ENCODE data around the gene KIAA1217. TPM values are rescaled to one million over a fixed set of nuclear protein-coding genes. Genes with fewer than 3 reads are reported as not detected.

Gene KIAA1217
- total RNA-seq, 1 donor from 2014 or later: 18.9 TPM

- Histone ChIP-seq H3K36me3 (ENCODE audit: control insufficient read depth, insufficient read depth, low read length) (no peaks in the 10 kb centered on the region), H3K4me3 (ENCODE audit: low read depth, low read length) (no peak overlapping the region), H3K27me3 (ENCODE audit: control insufficient read depth, insufficient read depth, low read length) (no peaks in the 10 kb centered on the region)
- TF ChIP-seq CTCF (IDR thresholded peaks at IDR 0.05; ENCODE audit: insufficient read depth, low read length, poor library complexity, severe bottlenecking): no peak
- no peak for DNase-seq (ENCODE audit: low read depth)
Observed at GRCh38 chr10:24352399-24352798, 143.5 kb downstream of the KIAA1217 start.

GRCh38 chr10:24353319-24353718, 144.4 kb downstream of the KIAA1217 start:
- H3K27me3 ChIP-seq (ENCODE audit: control insufficient read depth, insufficient read depth, low read length): no peaks in the 10 kb centered on the region

DNA sequence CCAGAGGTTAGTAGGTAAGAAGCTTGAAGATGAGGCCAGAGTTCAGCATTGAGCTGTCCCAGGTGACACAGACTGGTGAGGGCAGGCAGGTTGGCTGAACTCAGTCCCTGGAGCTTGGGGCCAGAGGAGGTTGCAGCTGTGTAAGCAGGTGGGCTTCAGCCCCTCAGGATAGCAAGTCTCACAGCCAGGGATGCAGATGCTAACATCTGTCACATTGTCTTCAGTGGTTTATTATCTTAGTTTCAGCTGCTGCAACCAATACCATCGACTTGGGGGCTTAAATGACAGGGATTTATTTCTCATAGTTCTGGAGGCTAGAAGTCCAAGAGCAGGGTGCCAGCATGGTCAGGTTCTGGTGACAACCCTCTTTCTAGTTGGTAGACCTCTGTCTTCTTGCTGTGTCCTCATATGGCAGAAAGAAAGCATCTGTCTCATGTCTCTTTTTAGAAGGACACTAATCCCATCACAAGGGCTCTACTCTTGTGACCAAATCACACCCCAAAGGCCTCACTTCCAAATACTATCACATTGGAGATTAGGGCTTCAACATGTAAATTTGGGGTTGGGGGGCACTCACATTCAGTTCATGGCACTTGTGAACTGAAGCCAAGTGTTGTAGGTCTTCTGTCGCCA, 146.2 kb downstream of the KIAA1217 start:
- Histone ChIP-seq H3K27me3 (ENCODE audit: control insufficient read depth, insufficient read depth, low read length) (no peaks in the 10 kb centered on the region), H3K36me3 (ENCODE audit: control insufficient read depth, insufficient read depth, low read length) (no peaks in the 10 kb centered on the region), H3K4me3 (ENCODE audit: low read depth, low read length) (no peak overlapping the region)
- DNase-seq (ENCODE audit: low read depth): no peak
- TF ChIP-seq CTCF (IDR thresholded peaks at IDR 0.05; ENCODE audit: insufficient read depth, low read length, poor library complexity, severe bottlenecking): no peak

More at GRCh38 chr10:24353319-24353718, 144.4 kb downstream of the KIAA1217 start:
- TF ChIP-seq CTCF (IDR thresholded peaks at IDR 0.05; ENCODE audit: insufficient read depth, low read length, poor library complexity, severe bottlenecking): no peak
- H3K36me3 ChIP-seq (ENCODE audit: control insufficient read depth, insufficient read depth, low read length): no peaks in the 10 kb centered on the region
- no peak overlapping the region for H3K4me3 ChIP-seq (ENCODE audit: low read depth, low read length)
- no peak for DNase-seq (ENCODE audit: low read depth)

DNA sequence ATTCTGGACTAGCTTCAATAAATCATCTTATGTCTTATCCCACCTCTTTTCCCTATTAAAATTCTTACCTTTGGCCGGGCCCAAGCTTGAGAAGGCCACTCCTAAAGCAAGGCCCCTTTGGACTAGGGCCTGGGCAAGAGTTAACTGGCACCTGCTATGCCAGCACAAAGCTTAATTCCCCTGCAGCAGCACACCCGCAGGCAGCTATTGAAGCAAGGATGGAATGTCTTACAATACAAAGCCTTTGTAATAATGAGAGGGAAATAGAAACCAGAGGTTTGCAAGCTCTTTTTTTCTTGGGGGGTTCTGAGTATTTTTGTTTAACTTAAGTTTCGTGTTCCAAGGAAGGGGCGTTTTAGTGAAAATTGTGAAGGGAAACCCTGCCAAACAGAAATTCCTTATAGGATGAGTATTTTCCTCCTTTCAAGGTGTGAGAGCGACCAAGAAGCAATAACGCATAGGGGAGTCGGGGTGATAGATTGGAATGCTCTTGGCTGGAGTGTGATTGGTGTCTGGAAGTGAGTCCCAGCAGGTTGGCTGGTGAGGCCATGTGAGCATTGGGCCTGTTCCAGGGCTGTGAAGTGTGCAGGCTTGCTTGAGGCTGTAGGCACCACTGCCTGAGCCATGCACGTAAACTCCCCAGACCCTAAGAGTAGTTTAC, 148.5 kb downstream of the KIAA1217 start:
- no peak for DNase-seq (ENCODE audit: low read depth)
- TF ChIP-seq CTCF (IDR thresholded peaks at IDR 0.05; ENCODE audit: insufficient read depth, low read length, poor library complexity, severe bottlenecking): no peak
- Histone ChIP-seq H3K27me3 (ENCODE audit: control insufficient read depth, insufficient read depth, low read length) (no peaks in the 10 kb centered on the region), H3K36me3 (ENCODE audit: control insufficient read depth, insufficient read depth, low read length) (no peaks in the 10 kb centered on the region), H3K4me3 (ENCODE audit: low read depth, low read length) (no peak overlapping the region)

- Histone ChIP-seq H3K36me3 (ENCODE audit: control insufficient read depth, insufficient read depth, low read length) (no peaks in the 10 kb centered on the region), H3K27me3 (ENCODE audit: control insufficient read depth, insufficient read depth, low read length) (no peaks in the 10 kb centered on the region), H3K4me3 (ENCODE audit: low read depth, low read length) (no peak overlapping the region)
- DNase-seq (ENCODE audit: low read depth): no peak
- no peak for TF ChIP-seq CTCF (IDR thresholded peaks at IDR 0.05; ENCODE audit: insufficient read depth, low read length, poor library complexity, severe bottlenecking)
Observed at GRCh38 chr10:24358022-24358421, 149.1 kb downstream of the KIAA1217 start.
